AG09319 (cell line): ENCODE data around the gene SNX14.

Source experiments
- DNase-seq: peaks from one replicate; pipeline ENCODE4 v3.0.0-alpha.2; 2010; ENCODE audit warnings: low read depth; ENCODE audit errors: extremely low read depth
- CTCF ChIP-seq: IDR thresholded peaks from 2 replicates; pipeline ENCODE4 v1.5.1; 2011; ENCODE audit warnings: low read depth, mild to moderate bottlenecking, inconsistent platforms, low read length, moderate library complexity

The SNX14 gene

DNA sequence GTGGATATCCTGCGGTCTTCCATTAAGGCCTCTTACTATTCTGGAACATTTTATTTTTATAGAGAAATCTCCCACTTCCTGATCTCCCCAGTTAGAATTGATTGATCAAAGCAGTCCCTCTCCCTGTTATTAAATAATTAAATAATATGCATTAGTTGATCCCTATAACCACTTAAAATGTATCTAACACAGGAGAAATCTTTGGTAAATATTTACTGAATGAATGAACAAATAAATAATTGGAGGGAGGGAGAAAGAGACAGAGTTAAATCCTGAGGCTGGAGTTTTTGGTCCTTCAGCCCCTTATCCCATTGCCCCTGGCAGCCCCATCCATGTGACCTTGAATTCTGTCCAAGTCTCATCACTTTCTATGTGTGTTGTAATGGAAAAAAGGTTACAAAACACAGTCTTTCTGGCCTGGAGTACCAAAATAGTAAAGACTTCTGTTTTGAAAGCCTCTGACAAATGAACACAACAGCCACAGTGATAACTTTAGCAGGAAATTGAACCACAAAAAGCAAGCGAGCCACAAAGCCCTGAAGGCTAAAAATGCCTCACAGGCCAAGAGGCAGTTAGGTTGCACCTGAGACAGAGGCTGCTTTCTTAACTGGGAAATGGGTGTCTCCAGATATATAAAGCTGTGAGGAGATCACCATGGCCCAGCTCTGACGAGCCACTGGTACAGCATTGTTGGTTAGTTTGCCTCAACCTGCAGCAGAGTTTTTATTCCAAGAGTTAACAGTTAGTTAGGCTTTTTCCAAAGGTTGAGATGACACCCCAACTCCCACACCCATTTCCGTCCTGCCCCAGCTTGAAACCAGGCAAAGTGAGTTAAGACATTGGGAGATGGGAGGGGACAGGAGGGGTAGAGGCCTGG is 132.5 kb downstream of the SNX14 start:
- TF ChIP-seq CTCF = no peak
- DNase-seq = no peak

- DNase-seq = no peak
Measured at GRCh38 chr6:85460154-85460920, 133.3 kb downstream of the SNX14 start.

DNA sequence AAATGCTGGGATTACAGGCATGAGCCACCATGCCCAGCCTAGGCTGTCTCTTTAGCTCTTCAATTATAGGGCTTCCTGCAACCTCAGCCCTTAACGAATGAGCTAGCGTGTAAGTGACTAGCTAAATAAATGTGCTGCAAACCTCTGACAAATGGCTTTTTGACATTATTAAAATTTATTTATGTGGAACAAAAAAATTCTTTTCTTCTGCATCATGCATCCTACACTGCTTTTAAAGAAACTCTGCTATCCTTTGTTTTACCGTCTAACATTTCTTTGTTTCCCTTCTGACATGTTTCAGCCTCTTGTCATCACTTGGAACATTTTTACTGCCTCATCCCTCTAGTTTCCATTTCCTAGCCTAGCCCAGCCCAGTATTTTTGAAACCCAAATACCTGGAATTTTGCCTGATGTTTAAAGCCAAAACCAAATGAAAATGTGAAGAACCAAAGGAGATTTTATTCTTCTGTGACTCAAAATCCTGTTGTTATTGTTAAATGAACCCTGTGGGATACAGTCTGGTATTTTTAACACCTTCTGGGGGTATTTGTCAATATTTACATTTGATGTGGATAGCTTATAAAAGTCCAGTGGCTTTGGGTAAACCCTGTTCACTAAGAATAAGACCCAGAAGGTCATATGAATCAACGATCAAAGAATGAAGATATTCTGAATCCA is 134.3 kb downstream of the SNX14 start:
- no peak for TF ChIP-seq CTCF
- DNase-seq = peak; percentile 94

More at GRCh38 chr6:85460154-85460920, 133.3 kb downstream of the SNX14 start:
- TF ChIP-seq CTCF = no peak

DNA sequence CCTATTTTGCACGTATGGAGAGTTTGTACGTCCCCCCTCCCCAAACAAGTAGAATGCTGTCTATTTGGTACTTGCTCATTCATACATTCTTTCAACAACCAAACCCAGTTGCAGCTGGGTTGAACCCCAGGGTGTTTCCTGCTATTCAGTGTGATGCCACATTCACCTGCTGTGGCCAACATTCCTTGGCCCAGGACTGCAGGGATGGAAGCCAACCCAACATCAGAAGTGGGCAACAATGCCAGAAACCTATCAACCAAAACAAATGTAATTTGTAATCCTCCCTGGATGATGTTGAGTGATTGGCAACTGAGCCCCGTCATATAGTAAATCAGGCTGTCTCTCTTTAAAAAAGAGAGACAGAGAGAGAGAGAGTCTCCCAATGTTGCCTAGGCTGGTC is 134.9 kb downstream of the SNX14 start:
- no peak for TF ChIP-seq CTCF
- DNase-seq = no peak

GRCh38 chr6:85458184-85458583 is 135.5 kb downstream of the SNX14 start:
- no peak for DNase-seq
- no peak for TF ChIP-seq CTCF

DNA sequence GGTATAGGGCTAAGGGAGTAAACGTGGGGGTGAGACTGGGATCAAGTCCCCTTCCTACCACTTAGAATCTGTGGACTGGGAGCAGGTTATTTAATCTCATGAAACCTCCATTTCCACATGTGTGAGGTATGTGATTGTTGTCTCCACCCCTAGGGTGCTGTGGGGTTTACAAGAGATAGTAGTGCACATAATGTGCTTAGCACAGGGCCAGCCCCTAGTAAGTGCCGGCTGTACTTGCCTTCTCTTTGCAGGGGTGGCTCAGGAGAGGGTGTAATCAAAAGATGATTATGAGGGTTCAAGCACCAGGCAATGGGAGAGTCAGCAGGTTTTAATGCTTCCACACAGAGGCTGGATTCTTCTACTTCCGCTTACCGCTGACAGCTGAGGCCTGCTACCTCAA is 136.9 kb downstream of the SNX14 start:
- DNase-seq = no peak
- TF ChIP-seq CTCF = no peak
